Measurements from ENCODE around the gene ZNF83. TPM values are rescaled to one million over a fixed set of nuclear protein-coding genes. Genes with fewer than 3 reads are reported as not detected.

Gene ZNF83
- total RNA-seq, 2 donors from 2014 or later = 30.7 to 46.2 TPM

DNA sequence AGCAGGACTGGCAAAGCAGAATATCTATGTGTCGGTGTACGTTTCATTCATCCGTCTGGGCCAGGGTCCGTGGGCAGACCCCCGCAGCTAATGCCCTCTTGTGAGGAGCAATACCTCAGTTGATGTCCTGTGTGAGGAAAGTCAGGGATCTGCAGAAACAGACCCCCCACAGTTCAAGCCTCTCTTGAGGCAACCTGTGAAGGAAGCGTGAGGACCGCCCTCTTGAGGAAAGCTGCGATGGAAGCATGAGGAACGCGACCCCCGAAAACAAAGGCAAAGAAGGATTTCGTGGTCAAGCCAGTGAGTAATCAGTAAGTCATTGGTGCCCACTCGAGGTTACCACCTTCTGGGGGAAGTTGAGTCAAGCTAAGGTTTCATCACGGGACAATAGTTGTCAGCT is 20.9 kb upstream of the ZNF83 start:
- no peaks in the 10 kb centered on the region for H3K27me3 ChIP-seq
- H3K36me3 ChIP-seq (replicated peaks in 1 of 2; ENCODE audit: insufficient read depth in 1 of 2, low read depth in 2 of 2) = peaks cover 0 to 3% of the 10 kb centered on the region in 2 donors
- 67 to 75% methylated on average over 14 of the region's 14 CpGs for WGBS, 2 donors
- H3K4me3 ChIP-seq = no peak overlapping the region
- no peaks in the 10 kb centered on the region for H3K9me3 ChIP-seq
- no peaks in the 10 kb centered on the region for H3K4me1 ChIP-seq
- no peak overlapping the region for H3K27ac ChIP-seq
- intact Hi-C loops (cut with DNase I) = no loop called here
- TF ChIP-seq POLR2A (IDR thresholded peaks at IDR 0.05) = no peak
- TF ChIP-seq, protein P1, sequence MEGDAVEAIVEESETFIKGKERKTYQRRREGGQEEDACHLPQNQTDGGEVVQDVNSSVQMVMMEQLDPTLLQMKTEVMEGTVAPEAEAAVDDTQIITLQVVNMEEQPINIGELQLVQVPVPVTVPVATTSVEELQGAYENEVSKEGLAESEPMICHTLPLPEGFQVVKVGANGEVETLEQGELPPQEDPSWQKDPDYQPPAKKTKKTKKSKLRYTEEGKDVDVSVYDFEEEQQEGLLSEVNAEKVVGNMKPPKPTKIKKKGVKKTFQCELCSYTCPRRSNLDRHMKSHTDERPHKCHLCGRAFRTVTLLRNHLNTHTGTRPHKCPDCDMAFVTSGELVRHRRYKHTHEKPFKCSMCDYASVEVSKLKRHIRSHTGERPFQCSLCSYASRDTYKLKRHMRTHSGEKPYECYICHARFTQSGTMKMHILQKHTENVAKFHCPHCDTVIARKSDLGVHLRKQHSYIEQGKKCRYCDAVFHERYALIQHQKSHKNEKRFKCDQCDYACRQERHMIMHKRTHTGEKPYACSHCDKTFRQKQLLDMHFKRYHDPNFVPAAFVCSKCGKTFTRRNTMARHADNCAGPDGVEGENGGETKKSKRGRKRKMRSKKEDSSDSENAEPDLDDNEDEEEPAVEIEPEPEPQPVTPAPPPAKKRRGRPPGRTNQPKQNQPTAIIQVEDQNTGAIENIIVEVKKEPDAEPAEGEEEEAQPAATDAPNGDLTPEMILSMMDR (IDR thresholded peaks at IDR 0.05) = no peak
- ATAC-seq (no peak), DNase-seq (no peak)

DNA sequence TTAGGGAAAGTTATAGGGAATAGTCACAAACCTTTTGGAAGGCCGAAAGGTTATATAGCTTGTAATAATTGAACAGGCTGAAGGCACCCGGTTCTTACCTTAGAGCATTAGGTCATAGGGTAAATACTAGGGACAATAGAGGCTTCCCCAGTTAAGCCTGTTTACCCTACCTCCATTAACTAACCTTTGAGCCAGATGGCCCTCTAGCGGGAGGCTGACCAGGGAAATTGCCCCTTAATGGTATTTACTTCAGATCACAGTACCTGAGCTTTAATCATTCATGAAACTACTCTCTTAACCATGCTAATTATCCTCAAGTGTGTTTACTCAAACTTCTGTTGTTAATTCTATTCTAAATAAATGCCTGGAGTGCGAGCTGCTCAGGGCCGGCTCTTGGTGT is 20.4 kb upstream of the ZNF83 start:
- DNase-seq (no peak), ATAC-seq (no peak)
- Histone ChIP-seq H3K27me3 (no peaks in the 10 kb centered on the region), H3K4me1 (no peaks in the 10 kb centered on the region), H3K27ac (no peak overlapping the region), H3K4me3 (no peak overlapping the region), H3K36me3 (replicated peaks in 1 of 2; ENCODE audit: insufficient read depth in 1 of 2, low read depth in 2 of 2) (peaks cover 0 to 3% of the 10 kb centered on the region in 2 donors), H3K9me3 (no peaks in the 10 kb centered on the region)
- TF ChIP-seq, protein P1 (IDR thresholded peaks at IDR 0.05) = no peak
- no peak for TF ChIP-seq POLR2A (IDR thresholded peaks at IDR 0.05)
- 69 to 72% methylated on average over 5 of the region's 5 CpGs for WGBS, 2 donors
- intact Hi-C loops (cut with DNase I) = no loop called here

DNA sequence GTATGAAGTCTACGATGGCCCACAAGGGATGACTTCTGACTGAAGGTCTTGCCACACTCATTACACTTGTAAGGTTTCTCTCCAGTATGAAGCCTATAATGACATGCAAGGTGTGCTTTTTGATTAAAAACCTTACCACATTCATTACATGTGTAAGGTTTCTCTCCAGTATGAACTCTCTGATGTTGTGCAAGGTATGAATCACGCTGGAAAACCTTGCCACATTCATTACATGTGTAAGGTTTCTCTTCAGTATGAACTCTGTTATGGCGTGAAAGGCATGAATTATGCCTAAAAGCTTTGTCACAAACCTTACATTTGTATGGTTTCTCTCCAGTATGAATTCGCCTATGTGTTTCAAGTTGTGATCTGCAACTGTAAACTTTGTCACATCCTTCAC is 15.0 kb upstream of the ZNF83 start:
- ATAC-seq = no peak
- H3K27me3 ChIP-seq = no peaks in the 10 kb centered on the region
- intact Hi-C loops (cut with DNase I) = no loop called here
- H3K9me3 ChIP-seq = peaks cover 0 to 1% (median 0%) of the 10 kb centered on the region in 3 donors
- TF ChIP-seq, protein P1 (IDR thresholded peaks at IDR 0.05) = no peak
- no peak for TF ChIP-seq POLR2A (IDR thresholded peaks at IDR 0.05)
- 94 to 96% methylated on average over 4 of the region's 4 CpGs for WGBS, 2 donors
- no peak overlapping the region for H3K27ac ChIP-seq
- no peak for DNase-seq
- H3K4me3 ChIP-seq = no peak overlapping the region
- peaks cover 5 to 8% of the 10 kb centered on the region in 2 donors for H3K36me3 ChIP-seq (replicated peaks in 1 of 2; ENCODE audit: insufficient read depth in 1 of 2, low read depth in 2 of 2)
- no peaks in the 10 kb centered on the region for H3K4me1 ChIP-seq

DNA sequence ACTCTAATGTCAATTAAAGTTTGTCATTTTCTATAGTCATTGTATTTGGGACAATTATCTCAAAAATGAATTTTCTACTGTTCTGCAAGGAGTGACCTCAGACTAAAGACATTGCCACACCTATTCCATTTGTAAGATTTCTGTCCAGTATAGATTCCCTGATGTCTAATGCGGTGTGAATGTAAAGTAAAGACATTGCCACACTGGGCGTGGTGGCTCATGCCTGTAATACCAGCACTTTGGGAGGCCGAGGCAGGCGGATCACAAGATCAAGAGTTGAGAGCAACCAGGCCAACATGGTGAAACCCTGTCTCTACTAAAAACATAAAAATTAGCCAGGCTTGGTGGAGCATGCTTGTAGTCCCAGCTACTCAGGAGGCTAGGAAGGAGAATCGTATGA is 13.8 kb upstream of the ZNF83 start:
- Histone ChIP-seq H3K4me1 (no peaks in the 10 kb centered on the region), H3K4me3 (no peak overlapping the region), H3K27ac (no peak overlapping the region), H3K36me3 (replicated peaks in 1 of 2; ENCODE audit: insufficient read depth in 1 of 2, low read depth in 2 of 2) (peaks cover 5 to 8% of the 10 kb centered on the region in 2 donors), H3K9me3 (peaks cover 0 to 7% (median 0%) of the 10 kb centered on the region in 3 donors), H3K27me3 (no peaks in the 10 kb centered on the region)
- ATAC-seq (no peak), DNase-seq (no peak)
- WGBS, 2 donors = 82 to 84% methylated on average over 5 of the region's 5 CpGs
- TF ChIP-seq, protein P1 (IDR thresholded peaks at IDR 0.05) = no peak
- TF ChIP-seq POLR2A (IDR thresholded peaks at IDR 0.05) = no peak
- intact Hi-C loops (cut with DNase I) = no loop called here

DNA sequence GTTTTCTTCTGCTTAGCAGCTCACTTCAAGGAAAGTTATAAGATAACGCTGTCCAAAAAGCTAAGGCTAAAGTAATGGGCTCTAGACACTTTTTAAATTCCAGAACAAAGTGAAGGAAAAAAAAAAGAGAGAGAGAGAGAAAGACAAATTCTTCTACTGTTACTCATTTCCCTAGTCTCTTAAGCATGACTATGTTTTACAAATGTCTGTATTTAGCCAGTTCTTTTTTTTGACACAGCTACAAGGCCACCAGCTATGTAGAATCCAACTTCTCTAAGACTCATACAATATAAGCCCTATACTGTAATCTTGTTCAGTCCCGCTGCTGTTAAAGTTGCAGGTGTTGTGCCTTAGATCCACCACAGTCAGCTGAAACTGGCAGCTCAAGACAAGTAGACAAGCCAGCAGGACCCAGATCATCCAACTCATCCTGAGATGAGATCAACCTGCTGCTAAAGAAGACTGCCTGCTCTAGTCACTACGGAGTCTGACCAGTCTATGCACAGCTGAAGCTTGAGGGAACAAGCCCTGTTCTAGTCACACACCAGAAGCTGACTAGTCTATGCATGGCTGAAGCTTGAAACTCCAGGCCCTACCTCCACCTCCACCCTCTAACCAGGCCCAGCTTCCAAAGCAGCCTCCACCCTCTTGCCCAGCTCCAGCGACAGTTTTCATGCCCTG is 10.3 kb upstream of the ZNF83 start:
- TF ChIP-seq, protein P1 (IDR thresholded peaks at IDR 0.05) = no peak
- TF ChIP-seq POLR2A (IDR thresholded peaks at IDR 0.05) = no peak
- Histone ChIP-seq H3K4me3 (no peak overlapping the region), H3K4me1 (no peaks in the 10 kb centered on the region), H3K27me3 (no peaks in the 10 kb centered on the region), H3K9me3 (peaks cover 0 to 11% (median 0%) of the 10 kb centered on the region in 3 donors), H3K36me3 (replicated peaks in 1 of 2; ENCODE audit: insufficient read depth in 1 of 2, low read depth in 2 of 2) (peaks cover 4% of the 10 kb centered on the region in 2 donors), H3K27ac (no peak overlapping the region)
- ATAC-seq = no peak
- 73 to 92% methylated on average over 4 of the region's 4 CpGs for WGBS, 2 donors
- DNase-seq = no peak
- intact Hi-C loops (cut with DNase I) = no loop called here
